GM19397 (cell line): ENCODE measurements around the gene FBXL3.
"Not testable (repeated sequence)": the region's sequence is repeated elsewhere in the genome, so short reads cannot be mapped to it uniquely, and the experiment has no call there.

Experiments
- ATAC-seq: cut with Tn5 transposase; IDR thresholded peaks from one replicate; pipeline ENCODE4 v1.9.1; 2021; ENCODE audit warnings: mild to moderate bottlenecking, moderate library complexity; ENCODE audit not compliant: unreplicated experiment

FBXL3 gene

GRCh38 chr13:76991796-76992547 lies 35.0 kb downstream of the FBXL3 start, which contains the start of gene CLN5:
Gene CLN5, plus strand, starts transcription at chr13:76992081. Its CDS starts 18 bp downstream, at chr13:76992099.
- peak; percentile 97 for ATAC-seq

- peak; percentile 50 for ATAC-seq
Observed at GRCh38 chr13:76991432-76991795, 35.5 kb downstream of the FBXL3 start.

DNA sequence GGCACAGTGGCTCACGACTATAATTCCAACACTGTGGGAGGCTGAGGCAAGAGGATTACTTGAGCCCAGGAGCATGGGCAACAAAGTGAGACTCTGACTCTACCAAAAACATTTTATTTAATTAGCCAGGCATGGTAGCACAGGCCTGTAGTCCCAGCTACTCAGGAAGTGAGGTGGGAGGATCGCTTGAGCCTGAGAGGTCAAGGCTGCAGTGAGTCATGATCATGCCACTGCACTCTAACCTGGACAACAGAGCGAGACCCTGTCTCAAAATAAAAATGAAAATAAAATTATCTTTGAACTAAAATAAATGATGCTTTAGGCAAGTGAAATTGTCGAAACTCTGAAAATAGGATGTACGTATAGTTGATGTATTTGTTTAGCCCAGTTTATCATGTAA lies 43.3 kb downstream of the FBXL3 start:
- ATAC-seq = no peak

GRCh38 chr13:76982061-76982460 lies 44.9 kb downstream of the FBXL3 start:
- no peak for ATAC-seq

DNA sequence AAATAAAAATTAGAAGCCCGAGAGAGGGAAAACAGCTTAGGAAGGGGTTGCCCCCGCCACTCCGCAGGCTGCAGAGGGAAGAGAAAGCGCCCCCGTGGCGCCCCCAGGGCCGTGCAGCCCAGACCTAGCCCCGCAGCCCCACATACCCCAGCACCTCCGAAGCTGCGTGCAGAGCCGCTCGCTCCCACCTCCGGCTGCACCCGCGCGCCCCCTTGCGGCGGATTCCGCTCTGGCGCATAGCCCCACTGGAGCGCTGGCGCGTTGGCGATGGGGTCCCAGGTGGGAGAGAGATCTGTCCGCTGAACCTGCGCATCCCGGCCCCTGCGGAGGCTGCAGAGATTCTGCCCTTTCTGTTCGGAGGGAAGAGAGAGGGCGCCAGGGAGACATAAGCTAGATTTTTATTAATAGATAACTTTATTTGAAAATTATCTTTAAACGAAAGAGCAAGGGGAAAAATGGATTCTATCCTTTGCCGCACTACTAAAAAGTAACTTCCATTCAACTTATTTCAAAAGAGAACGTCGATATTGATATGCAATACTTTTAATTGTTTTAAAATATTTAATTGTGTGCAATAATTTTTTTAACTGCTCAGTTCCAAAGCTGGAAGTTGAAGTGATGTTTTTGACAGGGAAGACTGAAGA lies 46.8 kb downstream of the FBXL3 start:
- peak; percentile 100 for ATAC-seq

DNA sequence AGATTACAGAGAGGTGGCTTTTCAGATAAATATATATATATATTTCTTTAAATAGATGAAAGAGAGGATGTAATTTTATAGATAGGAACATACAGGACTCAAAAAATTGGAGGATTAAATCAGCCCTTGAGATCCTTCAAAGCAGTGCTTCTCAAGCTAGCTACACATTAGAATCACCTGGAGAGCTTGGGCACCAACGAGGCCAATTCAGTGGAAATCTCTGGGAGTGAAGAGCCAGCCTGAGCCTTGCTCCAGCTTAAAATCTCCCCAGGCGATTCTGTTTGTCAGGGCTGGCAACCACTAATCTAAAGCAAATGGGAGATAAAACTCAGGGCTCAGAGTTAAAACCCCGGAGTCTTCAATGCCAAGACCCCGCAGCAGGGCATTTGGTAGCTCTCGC lies 50.0 kb downstream of the FBXL3 start:
- ATAC-seq = no peak

GRCh38 chr13:76976490-76976889 lies 50.5 kb downstream of the FBXL3 start:
- no peak for ATAC-seq

- ATAC-seq = no peak
Observed at GRCh38 chr13:76975863-76976262, 51.1 kb downstream of the FBXL3 start.

GRCh38 chr13:76974618-76974975 lies 52.4 kb downstream of the FBXL3 start:
- ATAC-seq = no peak

- no peak for ATAC-seq
Observed at GRCh38 chr13:76973920-76974617, 52.9 kb downstream of the FBXL3 start.

DNA sequence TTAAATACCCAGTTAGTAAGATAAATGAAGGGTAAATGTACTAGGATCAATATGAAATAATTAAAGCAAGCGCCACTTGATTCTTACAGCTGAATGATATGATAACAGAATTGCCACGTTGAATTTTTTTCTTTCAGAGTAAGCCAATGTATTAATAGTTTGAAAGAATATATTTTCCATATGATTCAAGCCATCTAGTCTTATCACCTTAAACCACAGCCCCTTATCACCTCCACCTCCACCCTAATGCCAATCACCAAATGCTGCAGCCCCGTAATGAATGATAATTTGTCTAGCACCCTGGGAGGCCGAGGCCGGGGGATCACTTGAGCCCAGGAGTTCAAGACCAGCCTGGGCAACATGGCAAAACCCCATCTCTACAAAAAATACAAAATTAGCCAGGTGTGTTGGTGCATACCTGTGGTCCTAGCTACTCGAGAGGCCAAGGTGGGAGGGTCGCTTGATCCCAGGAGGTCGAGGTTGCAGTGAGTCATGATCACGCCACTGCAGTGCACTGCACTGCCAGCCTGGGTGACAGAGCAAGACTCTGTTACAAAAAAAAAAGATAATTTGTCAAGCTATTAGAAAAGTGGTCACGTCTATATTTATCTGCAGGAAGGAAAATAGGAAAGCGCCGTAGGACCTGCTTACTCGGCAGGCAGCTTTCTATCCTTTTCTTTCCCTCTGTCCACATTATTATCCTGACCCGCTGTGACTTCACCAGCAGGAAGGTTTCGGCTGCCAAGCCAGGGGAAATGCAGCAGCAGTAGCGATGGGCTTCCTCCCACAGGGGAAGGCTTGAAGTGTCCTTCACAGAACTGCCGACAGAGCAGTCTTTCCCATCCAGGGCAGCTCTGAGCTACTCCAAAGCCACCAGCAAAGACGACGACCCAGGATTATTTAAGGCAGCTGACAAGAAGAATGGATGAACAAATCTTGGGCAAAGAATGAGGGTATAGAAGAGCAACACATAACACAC lies 54.8 kb downstream of the FBXL3 start:
- no peak for ATAC-seq

DNA sequence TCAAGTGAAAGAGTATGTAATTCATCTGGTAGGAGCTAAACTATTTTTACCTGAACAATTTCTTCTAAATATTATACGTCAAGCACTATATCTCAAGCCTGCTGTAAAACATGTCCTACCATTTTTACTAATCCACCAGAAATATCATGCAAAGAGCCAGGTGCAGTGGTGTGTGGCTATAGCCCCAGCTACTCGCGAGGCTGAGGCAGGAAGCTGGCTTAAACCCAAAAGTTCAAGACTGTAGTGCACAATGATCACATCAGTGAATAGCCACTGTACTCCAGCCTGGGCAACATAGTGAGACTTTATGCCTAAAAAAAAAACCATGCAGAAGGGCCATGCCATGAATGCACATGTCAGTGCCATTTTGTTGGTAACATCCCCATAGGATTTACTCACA lies 55.7 kb downstream of the FBXL3 start:
- no peak for ATAC-seq

DNA sequence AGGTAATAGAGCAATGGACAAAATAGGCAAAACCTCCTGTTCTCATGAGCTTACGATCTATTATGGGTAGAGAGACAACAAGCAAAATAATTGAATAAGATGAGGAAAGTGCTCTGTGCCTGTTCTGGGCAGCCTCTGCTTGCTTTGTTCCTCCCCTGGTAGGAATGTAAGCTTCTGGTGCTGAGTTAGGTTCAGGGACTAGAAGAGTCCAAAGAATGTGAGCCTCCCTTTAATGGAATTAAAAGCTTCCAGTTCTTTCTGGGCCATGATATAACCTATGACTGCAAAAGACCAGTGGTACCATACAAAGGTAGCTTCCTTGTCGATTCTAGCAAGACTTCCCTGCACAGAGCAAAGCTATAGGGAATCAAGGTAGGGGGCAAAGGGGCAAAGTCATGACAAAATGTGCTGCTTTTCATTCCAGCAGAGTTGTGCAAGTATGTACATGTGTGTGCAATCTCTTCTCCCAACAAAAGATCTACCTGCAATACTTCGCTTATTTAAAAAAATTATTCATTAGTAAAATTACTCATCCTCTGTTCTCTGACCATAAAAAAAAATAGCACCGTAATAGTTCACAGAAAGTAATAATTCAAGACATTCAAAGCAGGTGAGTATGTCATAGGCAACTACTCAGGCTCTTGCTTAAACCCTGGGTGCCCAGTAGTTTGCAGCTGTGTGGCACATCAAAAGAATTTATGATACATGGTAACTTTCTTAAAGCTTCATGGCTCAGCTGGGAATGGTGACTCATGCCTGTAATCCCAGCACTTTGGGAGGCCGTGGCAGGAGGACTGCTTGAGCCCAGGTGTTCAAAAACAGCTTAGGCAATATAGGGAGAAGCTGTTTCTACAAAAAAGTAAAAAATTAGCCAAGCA lies 57.2 kb downstream of the FBXL3 start:
- no peak for ATAC-seq

DNA sequence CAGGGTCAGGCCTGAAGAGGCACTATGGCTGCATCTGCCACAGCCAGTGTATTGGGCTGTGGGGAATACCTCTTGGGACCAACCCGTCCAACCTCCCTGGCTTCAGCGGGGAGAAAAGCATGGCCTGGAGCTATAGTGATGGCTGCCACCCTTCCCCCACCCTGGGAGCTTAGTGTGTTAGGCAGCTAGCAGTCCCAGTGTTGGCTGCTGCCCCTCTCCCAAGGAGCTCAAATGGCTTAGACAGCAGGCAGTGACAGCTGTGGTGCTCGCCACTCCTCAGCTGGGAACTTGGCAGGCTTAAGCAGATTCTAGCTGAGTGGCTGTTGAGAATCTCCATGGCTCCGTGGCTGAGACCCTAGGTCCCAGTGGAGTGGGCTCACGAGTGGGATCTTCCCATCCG lies 58.9 kb downstream of the FBXL3 start:
- ATAC-seq = no peak

- no peak for ATAC-seq
Observed at GRCh38 chr13:76967031-76967430, 59.9 kb downstream of the FBXL3 start.

DNA sequence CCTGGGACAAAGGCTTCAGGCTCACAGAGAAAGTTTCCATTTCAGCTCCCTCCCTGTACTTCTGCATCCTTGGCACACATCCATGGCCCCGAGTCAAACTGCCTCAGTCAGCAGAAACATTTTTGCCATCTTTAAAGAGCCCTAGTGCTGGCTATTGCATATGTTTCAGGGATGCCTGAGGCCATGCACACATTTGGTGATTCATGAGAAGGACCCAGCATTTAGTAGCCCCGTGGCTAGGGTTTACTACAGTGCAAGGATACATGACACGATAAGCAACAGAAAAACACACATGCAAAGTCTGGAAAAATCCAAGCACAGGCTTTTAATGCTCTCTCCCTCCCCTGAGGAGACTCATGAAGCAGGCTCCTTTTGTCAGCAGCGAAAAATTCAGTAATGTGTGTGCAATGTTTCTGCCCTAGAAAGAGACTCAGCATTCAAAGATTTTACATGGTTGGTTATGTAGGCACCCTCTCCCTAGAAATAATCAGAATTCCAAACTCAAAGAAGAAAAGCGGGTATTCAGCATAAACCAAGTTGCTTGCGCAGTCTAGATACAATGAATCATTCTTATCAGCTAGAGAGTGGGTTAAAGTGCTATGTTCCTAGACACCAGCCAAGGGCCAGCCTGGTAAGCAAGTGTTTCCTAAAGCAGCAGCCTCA lies 61.1 kb downstream of the FBXL3 start:
- no peak for ATAC-seq

GRCh38 chr13:76959734-76960133 lies 67.2 kb downstream of the FBXL3 start:
- not testable (repeated sequence) for ATAC-seq

DNA sequence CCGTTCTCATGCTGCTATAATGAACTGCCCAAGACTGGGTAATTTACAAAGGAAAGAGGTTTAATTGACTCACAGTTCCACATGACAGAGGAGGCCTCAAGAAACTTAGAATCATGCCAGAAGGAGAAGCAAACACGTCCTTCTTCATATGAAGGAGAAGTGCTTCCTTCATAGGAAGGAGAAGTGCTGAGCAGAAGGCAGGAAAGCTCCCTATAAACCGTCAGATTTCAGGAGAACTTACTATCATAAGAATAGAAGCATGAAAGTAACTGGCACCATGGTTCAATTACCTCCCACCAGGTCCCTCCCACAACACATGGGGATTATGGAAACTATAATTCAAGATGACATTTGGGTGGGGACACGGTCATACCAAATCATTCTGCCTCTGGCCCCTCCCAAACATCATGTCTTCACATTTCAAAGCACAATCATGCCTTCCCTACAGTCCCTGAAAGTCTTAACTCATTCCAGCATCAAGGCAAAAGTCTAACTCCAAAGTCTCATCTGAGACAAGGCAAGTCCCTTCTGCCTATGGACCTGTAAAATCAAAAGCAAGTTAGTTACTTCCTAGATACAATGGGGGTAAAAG lies 68.0 kb downstream of the FBXL3 start:
- ATAC-seq = no peak

DNA sequence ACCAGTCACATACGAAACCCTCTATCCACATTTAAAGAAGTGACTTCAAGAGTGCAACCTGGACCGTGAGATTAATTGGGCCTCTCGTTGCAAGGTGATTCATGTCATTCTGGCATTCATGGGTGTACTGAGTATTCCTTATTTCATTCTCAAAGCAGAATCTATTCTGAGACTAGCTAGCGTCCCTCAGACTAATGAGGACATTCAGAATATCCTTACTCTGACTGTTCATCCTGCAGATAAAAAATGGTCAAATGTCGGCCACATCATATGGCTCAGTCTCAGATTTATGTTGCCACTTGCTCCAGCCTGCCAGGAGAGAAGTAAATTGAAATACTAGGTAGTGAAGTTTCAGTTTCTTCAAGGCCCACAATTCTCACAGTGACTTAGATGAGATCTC lies 71.3 kb downstream of the FBXL3 start:
- no peak for ATAC-seq
